PFSK-1 (cell line): Measurements from ENCODE around the gene ACADM.

Experiments
- FOXP2 ChIP-seq: optimal IDR thresholded peaks from 2 replicates; pipeline ENCODE3; 2011; ENCODE audit warnings: borderline replicate concordance, control low read depth, inconsistent platforms; ENCODE audit not compliant: insufficient read depth; ENCODE audit errors: extremely low read length, extremely low read depth
- POLR2AphosphoS5 ChIP-seq: IDR thresholded peaks from 2 replicates; pipeline ENCODE4 v1.6.1; 2012; ENCODE audit warnings: low read depth, mild to moderate bottlenecking, control low read depth, low read length, moderate library complexity
- REST ChIP-seq, 2 experiments: IDR thresholded peaks; 2 replicates each; pipeline versions ENCODE4 v1.6.1 to v1.8.0; 2011 to 2012; ENCODE audit warnings: low read depth in 2 of 2, low read length in 2 of 2, control low read depth in 1 of 2, inconsistent platforms in 1 of 2, mild to moderate bottlenecking in 1 of 2, moderate library complexity in 1 of 2; ENCODE audit not compliant: insufficient read depth in 1 of 2
- SIN3A ChIP-seq: IDR thresholded peaks from 2 replicates; pipeline ENCODE4 v1.6.1; 2012; ENCODE audit warnings: mild to moderate bottlenecking, low read length, moderate library complexity, borderline replicate concordance; ENCODE audit not compliant: insufficient read depth
- TAF1 ChIP-seq: IDR thresholded peaks from 2 replicates; pipeline ENCODE4 v1.6.1; 2012; ENCODE audit warnings: low read length, control low read depth, borderline replicate concordance; ENCODE audit not compliant: insufficient read depth

Gene ACADM

GRCh38 chr1:75707191-75707590 is 17.3 kb upstream of the ACADM start:
- TF ChIP-seq POLR2AphosphoS5 (no peak), SIN3A (no peak), REST (IDR thresholded peaks at IDR 0.05; ENCODE audit: insufficient read depth in 1 of 2, low read depth in 2 of 2, low read length in 2 of 2) (no peak), FOXP2 (no peak), TAF1 (no peak)

GRCh38 chr1:75708910-75709309 is 15.6 kb upstream of the ACADM start:
- no peak for TF ChIP-seq SIN3A
- no peak for TF ChIP-seq POLR2AphosphoS5
- no peak for TF ChIP-seq REST (IDR thresholded peaks at IDR 0.05; ENCODE audit: insufficient read depth in 1 of 2, low read depth in 2 of 2, low read length in 2 of 2)
- no peak for TF ChIP-seq FOXP2
- TF ChIP-seq TAF1: no peak

- no peak for TF ChIP-seq FOXP2
- no peak for TF ChIP-seq SIN3A
- no peak for TF ChIP-seq POLR2AphosphoS5
- no peak for TF ChIP-seq REST (IDR thresholded peaks at IDR 0.05; ENCODE audit: insufficient read depth in 1 of 2, low read depth in 2 of 2, low read length in 2 of 2)
- no peak for TF ChIP-seq TAF1
These were observed 13.7 kb upstream of the ACADM start for GRCh38 chr1:75710832-75711231.

GRCh38 chr1:75711846-75712245 is 12.7 kb upstream of the ACADM start:
- no peak for TF ChIP-seq SIN3A
- no peak for TF ChIP-seq REST (IDR thresholded peaks at IDR 0.05; ENCODE audit: insufficient read depth in 1 of 2, low read depth in 2 of 2, low read length in 2 of 2)
- no peak for TF ChIP-seq POLR2AphosphoS5
- no peak for TF ChIP-seq TAF1
- TF ChIP-seq FOXP2: no peak

- no peak for TF ChIP-seq TAF1
- no peak for TF ChIP-seq REST (IDR thresholded peaks at IDR 0.05; ENCODE audit: insufficient read depth in 1 of 2, low read depth in 2 of 2, low read length in 2 of 2)
- TF ChIP-seq FOXP2: no peak
- no peak for TF ChIP-seq SIN3A
- TF ChIP-seq POLR2AphosphoS5: no peak
These were observed 12.2 kb upstream of the ACADM start for GRCh38 chr1:75712306-75712705.
